Fibroblast of mammary gland (primary cell): ENCODE results near the gene TMEM250.

Experiments
- DNase-seq: peaks from one replicate; pipeline ENCODE4 v3.0.0-alpha.2; 2010; ENCODE audit warnings: low read depth
- H3K4me3 ChIP-seq: 2 replicates; pipeline ENCODE4 v1.5.1; 2011; ENCODE audit warnings: low read depth, mild to moderate bottlenecking, low read length, moderate library complexity; ENCODE audit not compliant: control insufficient read depth
- TF ChIP-seq, protein P1 (sequence below): conservative IDR thresholded peaks from 2 replicates; pipeline ENCODE4 v1.5.1; 2011; ENCODE audit warnings: low read depth, low read length, inconsistent platforms; ENCODE audit not compliant: control insufficient read depth, insufficient read depth

TMEM250 gene

DNA sequence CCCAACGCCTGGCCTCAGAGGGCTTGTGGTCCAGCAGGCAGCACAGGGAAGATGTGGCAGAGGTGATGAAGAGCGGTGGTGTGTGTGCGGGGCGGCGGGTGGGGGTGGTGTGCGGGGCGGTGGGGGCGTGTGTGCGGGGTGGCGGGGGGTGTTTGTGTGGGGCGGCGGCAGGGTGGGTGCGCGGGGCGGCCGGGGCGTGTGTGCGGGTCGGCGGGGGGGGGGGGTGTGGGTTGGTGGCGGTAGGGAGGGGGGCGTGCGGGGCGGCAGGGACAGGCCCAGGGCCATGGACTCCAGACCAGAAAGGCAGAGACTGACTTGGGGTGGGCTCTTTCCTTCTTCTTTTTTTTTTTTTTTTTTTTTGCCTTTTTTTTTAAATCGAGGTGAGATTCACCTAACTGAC, 19.1 kb downstream of the TMEM250 start:
- no peak for DNase-seq
- no peak overlapping the region for H3K4me3 ChIP-seq
- TF ChIP-seq, protein P1, sequence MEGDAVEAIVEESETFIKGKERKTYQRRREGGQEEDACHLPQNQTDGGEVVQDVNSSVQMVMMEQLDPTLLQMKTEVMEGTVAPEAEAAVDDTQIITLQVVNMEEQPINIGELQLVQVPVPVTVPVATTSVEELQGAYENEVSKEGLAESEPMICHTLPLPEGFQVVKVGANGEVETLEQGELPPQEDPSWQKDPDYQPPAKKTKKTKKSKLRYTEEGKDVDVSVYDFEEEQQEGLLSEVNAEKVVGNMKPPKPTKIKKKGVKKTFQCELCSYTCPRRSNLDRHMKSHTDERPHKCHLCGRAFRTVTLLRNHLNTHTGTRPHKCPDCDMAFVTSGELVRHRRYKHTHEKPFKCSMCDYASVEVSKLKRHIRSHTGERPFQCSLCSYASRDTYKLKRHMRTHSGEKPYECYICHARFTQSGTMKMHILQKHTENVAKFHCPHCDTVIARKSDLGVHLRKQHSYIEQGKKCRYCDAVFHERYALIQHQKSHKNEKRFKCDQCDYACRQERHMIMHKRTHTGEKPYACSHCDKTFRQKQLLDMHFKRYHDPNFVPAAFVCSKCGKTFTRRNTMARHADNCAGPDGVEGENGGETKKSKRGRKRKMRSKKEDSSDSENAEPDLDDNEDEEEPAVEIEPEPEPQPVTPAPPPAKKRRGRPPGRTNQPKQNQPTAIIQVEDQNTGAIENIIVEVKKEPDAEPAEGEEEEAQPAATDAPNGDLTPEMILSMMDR, result no peak

- no peak for DNase-seq
- TF ChIP-seq, protein P1, result no peak
- no peak overlapping the region for H3K4me3 ChIP-seq
Observed at GRCh38 chr9:136098844-136099243, 19.8 kb downstream of the TMEM250 start.

GRCh38 chr9:136098210-136098609, 20.5 kb downstream of the TMEM250 start:
- no peak overlapping the region for H3K4me3 ChIP-seq
- TF ChIP-seq, protein P1, result no peak
- DNase-seq, result no peak

DNA sequence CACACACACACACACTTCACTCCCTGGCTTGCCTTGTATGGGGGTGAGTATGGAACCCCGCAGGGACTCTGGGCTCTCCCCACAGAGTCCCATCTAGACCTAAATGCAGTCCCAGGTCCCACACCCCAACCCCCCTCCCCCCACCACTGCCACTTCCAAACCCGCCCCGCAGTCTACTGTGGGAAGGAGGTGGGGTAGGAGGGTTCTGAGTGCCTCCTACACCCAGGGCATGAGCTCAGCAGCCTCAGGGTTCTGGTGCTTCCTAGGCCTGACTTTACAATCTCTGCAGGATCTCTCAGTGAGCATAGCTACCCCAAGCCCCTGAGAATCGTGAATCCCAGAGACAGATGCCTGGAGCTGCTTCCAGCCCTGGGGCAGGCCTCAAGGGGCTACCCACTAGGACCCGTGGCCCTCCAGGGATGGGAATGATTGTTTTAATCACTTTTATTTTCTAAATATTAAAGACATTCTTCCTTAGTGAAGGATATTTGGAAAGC, 22.1 kb downstream of the TMEM250 start:
- no peak overlapping the region for H3K4me3 ChIP-seq
- TF ChIP-seq, protein P1, result no peak
- DNase-seq, result no peak

DNA sequence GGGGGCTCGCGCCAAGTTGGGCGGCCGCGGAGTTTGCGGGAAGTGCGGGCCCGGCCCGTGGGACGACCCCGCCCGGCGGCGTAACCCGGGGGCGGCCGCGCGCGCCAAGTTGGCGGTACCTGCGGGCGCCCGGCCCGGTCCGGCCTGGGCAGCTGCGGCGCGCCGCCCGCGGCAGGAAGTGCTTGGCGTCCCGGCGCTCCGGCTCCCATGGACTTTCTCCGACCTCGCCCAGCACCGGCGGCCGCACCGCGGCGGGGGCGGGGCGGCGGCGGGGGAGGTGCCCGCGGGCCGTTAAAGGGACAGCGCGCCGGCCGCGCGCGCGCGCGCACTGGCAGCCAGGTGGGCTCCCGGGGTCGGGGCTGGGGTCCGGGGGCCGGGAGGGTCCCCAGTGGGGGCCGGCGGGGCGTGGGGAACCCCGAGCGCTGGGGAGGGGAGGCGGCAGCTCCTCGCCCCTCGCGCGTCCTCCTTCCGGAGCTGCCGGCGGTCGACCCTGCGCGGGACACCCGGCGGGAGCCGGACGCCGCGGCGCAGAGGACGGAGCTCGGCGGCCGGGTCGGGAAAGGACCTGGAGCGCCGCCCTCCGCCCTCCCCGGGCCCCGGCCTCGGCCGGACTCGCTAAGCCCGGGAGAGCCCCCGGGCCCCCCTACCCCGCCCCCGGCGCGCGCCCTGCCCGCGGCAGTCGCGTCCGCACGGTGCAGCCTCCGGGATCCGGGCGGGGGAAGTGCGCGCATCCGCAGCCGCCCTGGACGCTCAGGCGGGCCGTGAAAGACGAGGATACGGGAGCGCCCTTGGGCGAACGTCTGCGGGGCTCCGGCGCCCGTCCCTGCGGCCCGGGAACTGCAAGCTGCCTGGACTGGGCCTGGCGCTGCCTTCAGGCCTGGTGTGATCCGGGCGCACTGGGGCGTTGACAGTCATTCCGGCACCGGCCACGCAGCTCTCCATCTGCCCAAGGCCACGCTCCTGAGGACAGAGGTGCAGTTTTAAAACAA, 23.3 kb downstream of the TMEM250 start, which contains the start of gene NACC2:
TSS of gene NACC2 (minus strand) at position 220 of the 989 bp plus-strand sequence. CDS start 44,768 bp downstream, outside the sequence.
- peak; percentile 53 for DNase-seq
- TF ChIP-seq, protein P1, result no peak
- peak within 1 kb of the TSS; percentile 65 for H3K4me3 ChIP-seq

- peak overlapping the region; percentile 65 for H3K4me3 ChIP-seq
- DNase-seq, result peak; percentile 55
- TF ChIP-seq, protein P1, result no peak
Observed at GRCh38 chr9:136093995-136094881, 24.4 kb downstream of the TMEM250 start.
